H9 (cell line): ENCODE results near the gene CCNQ. TPM values are rescaled to one million over a fixed set of nuclear protein-coding genes. Genes with fewer than 3 reads are reported as not detected.

Experiments
- DNase-seq: peaks from one replicate; pipeline ENCODE4 v3.0.0-alpha.2; 2017
- H2AFZ ChIP-seq: one replicate; pipeline ENCODE4 v1.6.1; 2013; ENCODE audit warnings: mild to moderate bottlenecking, low read length, control low read depth, moderate library complexity
- H2AK5ac ChIP-seq: 2 replicates; pipeline ENCODE4 v1.6.1; 2013; ENCODE audit warnings: low read length, control low read depth, mixed read lengths; ENCODE audit not compliant: insufficient read length
- H2BK120ac ChIP-seq: one replicate; pipeline ENCODE4 v1.6.1; 2013; ENCODE audit warnings: low read depth, mild to moderate bottlenecking, low read length, control low read depth, inconsistent platforms; ENCODE audit not compliant: poor library complexity, severe bottlenecking
- H2BK12ac ChIP-seq: 2 replicates; pipeline ENCODE4 v1.6.1; 2013; ENCODE audit warnings: low read length, control low read depth, mixed read lengths, low read depth; ENCODE audit not compliant: insufficient read length
- H2BK15ac ChIP-seq: 2 replicates; pipeline ENCODE4 v1.6.1; 2013; ENCODE audit warnings: low read depth, low read length, control low read depth
- H2BK20ac ChIP-seq: one replicate; pipeline ENCODE4 v1.6.1; 2013; ENCODE audit warnings: low read depth, mild to moderate bottlenecking, low read length, control low read depth, inconsistent platforms; ENCODE audit not compliant: poor library complexity, severe bottlenecking
- H2BK5ac ChIP-seq: 2 replicates; pipeline ENCODE4 v1.6.1; 2013; ENCODE audit warnings: low read length, control low read depth, mixed read lengths; ENCODE audit not compliant: insufficient read length
- H3K14ac ChIP-seq: 2 replicates; pipeline ENCODE4 v1.6.1; 2013; ENCODE audit warnings: low read length, control low read depth; ENCODE audit not compliant: insufficient read depth
- H3K18ac ChIP-seq: 2 replicates; pipeline ENCODE4 v1.6.1; 2013; ENCODE audit warnings: low read depth, mild to moderate bottlenecking, mixed read lengths, low read length, control low read depth; ENCODE audit not compliant: insufficient read length
- H3K23ac ChIP-seq: 2 replicates; pipeline ENCODE4 v1.6.1; 2013; ENCODE audit warnings: low read length, control low read depth, mixed read lengths, low read depth; ENCODE audit not compliant: insufficient read length
- H3K23me2 ChIP-seq: 2 replicates; pipeline ENCODE4 v1.6.1; 2013; ENCODE audit warnings: low read depth, mild to moderate bottlenecking, mixed read lengths, low read length, control low read depth; ENCODE audit not compliant: insufficient read length, poor library complexity, severe bottlenecking
- H3K27ac ChIP-seq: 2 replicates; pipeline ENCODE4 v1.5.1; 2013; ENCODE audit warnings: low read length, control low read depth, mixed read lengths, low read depth; ENCODE audit not compliant: insufficient read length
- H3K27me3 ChIP-seq: 2 replicates; pipeline ENCODE4 v1.6.1; 2013; ENCODE audit warnings: low read length, control low read depth, inconsistent platforms; ENCODE audit not compliant: insufficient read depth
- H3K4ac ChIP-seq: 2 replicates; pipeline ENCODE4 v1.6.1; 2013; ENCODE audit warnings: low read depth, mild to moderate bottlenecking, control low read depth, inconsistent platforms, low read length, moderate library complexity
- H3K4me1 ChIP-seq: 2 replicates; pipeline ENCODE4 v1.6.1; 2013; ENCODE audit warnings: low read length, control low read depth, inconsistent platforms; ENCODE audit not compliant: insufficient read depth
- H3K4me2 ChIP-seq: 2 replicates; pipeline ENCODE4 v1.6.1; 2013; ENCODE audit warnings: low read length, control low read depth, mixed read lengths; ENCODE audit not compliant: insufficient read length, insufficient read depth
- H3K56ac ChIP-seq: 2 replicates; pipeline ENCODE4 v1.6.1; 2013; ENCODE audit warnings: low read depth, mild to moderate bottlenecking, mixed read lengths, low read length, control low read depth; ENCODE audit not compliant: insufficient read length
- H3K79me1 ChIP-seq: 2 replicates; pipeline ENCODE4 v1.6.1; 2013; ENCODE audit warnings: low read depth, mild to moderate bottlenecking, moderate library complexity, low read length, control low read depth, inconsistent platforms; ENCODE audit not compliant: insufficient read depth, poor library complexity, severe bottlenecking
- H3K79me2 ChIP-seq: 2 replicates; pipeline ENCODE4 v1.6.1; 2013; ENCODE audit warnings: low read length, control low read depth, inconsistent platforms; ENCODE audit not compliant: insufficient read depth
- H3K9ac ChIP-seq: 2 replicates; pipeline ENCODE4 v1.6.1; 2013; ENCODE audit warnings: low read length, control low read depth, mixed read lengths; ENCODE audit not compliant: insufficient read length; ENCODE audit errors: extremely low read depth
- H3K9me3 ChIP-seq: one replicate; pipeline ENCODE4 v1.6.1; 2013; ENCODE audit warnings: low read depth, low read length, inconsistent platforms; ENCODE audit not compliant: control insufficient read depth
- H3T11ph ChIP-seq: one replicate; pipeline ENCODE4 v1.6.1; 2013; ENCODE audit warnings: mild to moderate bottlenecking, low read length, control low read depth, inconsistent platforms
- H4K20me1 ChIP-seq: one replicate; pipeline ENCODE4 v1.6.1; 2013; ENCODE audit not compliant: control insufficient read depth, insufficient read length, insufficient read depth
- H4K5ac ChIP-seq: 2 replicates; pipeline ENCODE4 v1.6.1; 2013; ENCODE audit warnings: low read depth, mild to moderate bottlenecking, mixed read lengths, low read length, control low read depth; ENCODE audit not compliant: insufficient read length
- H4K8ac ChIP-seq: replicated peaks from 2 replicates; pipeline ENCODE4 v1.6.1; 2013; ENCODE audit warnings: low read length, control low read depth, mixed read lengths, low read depth; ENCODE audit not compliant: insufficient read length
- H4K91ac ChIP-seq: 2 replicates; pipeline ENCODE4 v1.6.1; 2013; ENCODE audit warnings: low read depth, mild to moderate bottlenecking, moderate library complexity, mixed read lengths, low read length, control low read depth; ENCODE audit not compliant: insufficient read length
- H3K27ac Mint-ChIP-seq, 3 experiments: 2 replicates in 2 of 3; 3 replicates in 1 of 3; pipeline ENCODE4 v1.8.0; 2020 to 2021; ENCODE audit warnings: mixed read lengths in 3 of 3, mild to moderate bottlenecking in 1 of 3, moderate library complexity in 1 of 3
- H3K27me3 Mint-ChIP-seq: 2 replicates; pipeline ENCODE4 v1.8.0; 2021; ENCODE audit warnings: low read depth, mild to moderate bottlenecking, moderate library complexity, mixed read lengths
- H3K36me3 Mint-ChIP-seq, 3 experiments: 2 replicates in 2 of 3; 3 replicates in 1 of 3; pipeline ENCODE4 v1.8.0; 2020 to 2021; ENCODE audit warnings: low read depth in 3 of 3, mixed read lengths in 3 of 3; ENCODE audit not compliant: insufficient read depth in 1 of 3
- H3K4me1 Mint-ChIP-seq, 2 experiments: 2 replicates each; pipeline ENCODE4 v1.8.0; 2020; ENCODE audit warnings: mixed read lengths in 2 of 2
- H3K4me3 Mint-ChIP-seq, 2 experiments: 2 replicates in 1 of 2; 3 replicates in 1 of 2; pipeline ENCODE4 v1.8.0; 2020 to 2021; ENCODE audit warnings: mild to moderate bottlenecking in 2 of 2, mixed read lengths in 2 of 2, moderate library complexity in 1 of 2
- H3K9me3 Mint-ChIP-seq, 2 experiments: 2 replicates in 1 of 2; 3 replicates in 1 of 2; pipeline ENCODE4 v1.8.0; 2020; ENCODE audit warnings: mild to moderate bottlenecking in 2 of 2, mixed read lengths in 2 of 2, moderate library complexity in 1 of 2
- CTCF ChIP-seq: fragments of 200-600 bp; sonication (generic); conservative IDR thresholded peaks from 3 replicates; pipeline ENCODE4 v1.8.0; 2021; ENCODE audit warnings: antibody characterized with exemption, mild to moderate bottlenecking
- WGBS: extraction: QIAGEN DNeasy Blood & Tissue Kit; methylation state at CpG from one replicate; pipeline ENCODE4 v1.1.7; 2013; ENCODE audit warnings: missing lambda C conversion rate, low lambda C conversion rate, mixed read lengths; ENCODE audit not compliant: insufficient read length; ENCODE audit errors: extremely low coverage; 5-methylcytosine and 5-hydroxymethylcytosine counted together
- total RNA-seq: library from RNA; stranded (reverse); gene quantifications from 2 replicates; pipeline ENCODE4 v1.2.1, GENCODE V29; 2021

Gene CCNQ
- total RNA-seq, 1 experiment from 2014 or later = 18.4 TPM

- no peaks in the 10 kb centered on the region for H3K4me1 Mint-ChIP-seq
- no peak overlapping the region for H3K4me2 ChIP-seq
- H3K79me2 ChIP-seq = no peaks in the 10 kb centered on the region
- no peak overlapping the region for H3K23ac ChIP-seq
- no peak overlapping the region for H3K18ac ChIP-seq
- no peak for TF ChIP-seq CTCF
- H3K27ac ChIP-seq = no peak overlapping the region
- no peak overlapping the region for H3K9ac ChIP-seq
- no peak overlapping the region for H2AFZ ChIP-seq
- H2BK120ac ChIP-seq = no peak overlapping the region
- H3K4ac ChIP-seq = no peak overlapping the region
- no peak overlapping the region for H2BK20ac ChIP-seq
- peaks cover 61 to 70% of the 10 kb centered on the region in 2 experiments for H3K9me3 Mint-ChIP-seq
- WGBS = no CpG with 5 or more reads among the region's 27 CpGs
- H2BK12ac ChIP-seq = no peak overlapping the region
- no peaks in the 10 kb centered on the region for H3K23me2 ChIP-seq
- no peak overlapping the region for H2BK5ac ChIP-seq
- H3K14ac ChIP-seq = no peak overlapping the region
- peaks cover 0 to 7% (median 0%) of the 10 kb centered on the region in 3 experiments; a peak in 3 of 7 replicates for H3K36me3 Mint-ChIP-seq
- peaks cover 16% of the 10 kb centered on the region for H3K9me3 ChIP-seq
- no peak overlapping the region for H3T11ph ChIP-seq
- H4K5ac ChIP-seq = no peak overlapping the region
- no peak overlapping the region for H3K56ac ChIP-seq
- H4K91ac ChIP-seq = no peak overlapping the region
- H3K79me1 ChIP-seq = no peaks in the 10 kb centered on the region
- H3K27me3 Mint-ChIP-seq = peaks cover 37% of the 10 kb centered on the region
- no peaks in the 10 kb centered on the region for H3K27me3 ChIP-seq
- no peak for DNase-seq
- no peak overlapping the region for H4K8ac ChIP-seq
- no peak overlapping the region for H3K4me3 Mint-ChIP-seq
- no peak overlapping the region for H3K27ac Mint-ChIP-seq
- H4K20me1 ChIP-seq = no peaks in the 10 kb centered on the region
- no peak overlapping the region for H2BK15ac ChIP-seq
- no peaks in the 10 kb centered on the region for H3K4me1 ChIP-seq
- no peak overlapping the region for H2AK5ac ChIP-seq
Measured at GRCh38 chrX:153621949-153622598, 23.1 kb upstream of the CCNQ start.
